Left lung (tissue), 10 donors: ENCODE measurements around the gene ZYX. TPM values are rescaled to one million over a fixed set of nuclear protein-coding genes. Genes with fewer than 3 reads are reported as not detected.
"Not testable (repeated sequence)": the region's sequence is repeated elsewhere in the genome, so short reads cannot be mapped to it uniquely, and the experiment has no call there.

Source experiments
- ATAC-seq: fragments of 200-7000 bp; cut with Tn5 transposase; one replicate; pipeline ENCODE4 v1.9.1; 2020; ENCODE audit warnings: moderate library complexity
- DNase-seq, 4 donors: peaks; one replicate each; pipeline ENCODE4 v3.0.0-alpha.2; 2013 to 2020
- H3K27ac ChIP-seq, 2 donors: fragments of 200-600 bp; sonication (generic) in 1 of 2; one replicate each; pipeline versions ENCODE4 v1.5.0 to v1.8.0; 2020 to 2021
- H3K27me3 ChIP-seq, 2 donors: fragments of 200-600 bp; sonication (generic) in 1 of 2; one replicate each; pipeline versions ENCODE4 v1.5.0 to v1.8.0; 2020 to 2021
- H3K36me3 ChIP-seq, 2 donors: fragments of 200-600 bp; sonication (generic) in 1 of 2; one replicate each; pipeline versions ENCODE4 v1.5.0 to v1.8.0; 2020 to 2021
- H3K4me1 ChIP-seq, 2 donors: fragments of 200-600 bp; one replicate each; pipeline ENCODE4 v1.8.0; 2021
- H3K4me3 ChIP-seq, 2 donors: fragments of 200-600 bp; sonication (generic) in 1 of 2; one replicate each; pipeline versions ENCODE4 v1.5.0 to v1.8.0; 2020 to 2021; ENCODE audit warnings: mild to moderate bottlenecking in 1 of 2
- H3K9me3 ChIP-seq, 2 donors: fragments of 200-600 bp; sonication (generic) in 1 of 2; one replicate each; pipeline versions ENCODE4 v1.5.0 to v1.8.0; 2020 to 2021
- intact Hi-C, 2 donors: fragments of 100-400 bp; cut with DNase I; formaldehyde crosslinking; loops; one replicate each; pipeline versions ENCODE4 v1.11.2 to v1.14.2; 2022
- polyA plus RNA-seq, 6 donors: library from polyadenylated mRNA; unstranded; fragments of 120-200 nt; gene quantifications; one replicate each; pipeline ENCODE4 v1.2.1, GENCODE V29; 2013; ENCODE audit not compliant: insufficient read length in 6 of 6
- total RNA-seq, 2 donors: library from RNA; stranded (reverse); fragmentation: NEBNext Ultra II Directional; extraction: Animal tissue kit (Norgen Biotek cat#: 25700); gene quantifications; one replicate each; pipeline ENCODE4 v1.2.1, GENCODE V29; 2021
- TF ChIP-seq, protein P1 (sequence below), 2 donors: fragments of 200-600 bp; sonication (generic) in 1 of 2; IDR thresholded peaks; one replicate each; pipeline versions ENCODE4 v1.5.0 to v1.8.0; 2021; ENCODE audit warnings: antibody characterized with exemption in 2 of 2
- donor health status: DM: no; HTN: yes; CAD: no.
- donor health status: DM: no; HTN: no; CAD: no.

The ZYX gene
- total and polyA plus RNA-seq, 8 donors: 117 to 307 (median 182) TPM

DNA sequence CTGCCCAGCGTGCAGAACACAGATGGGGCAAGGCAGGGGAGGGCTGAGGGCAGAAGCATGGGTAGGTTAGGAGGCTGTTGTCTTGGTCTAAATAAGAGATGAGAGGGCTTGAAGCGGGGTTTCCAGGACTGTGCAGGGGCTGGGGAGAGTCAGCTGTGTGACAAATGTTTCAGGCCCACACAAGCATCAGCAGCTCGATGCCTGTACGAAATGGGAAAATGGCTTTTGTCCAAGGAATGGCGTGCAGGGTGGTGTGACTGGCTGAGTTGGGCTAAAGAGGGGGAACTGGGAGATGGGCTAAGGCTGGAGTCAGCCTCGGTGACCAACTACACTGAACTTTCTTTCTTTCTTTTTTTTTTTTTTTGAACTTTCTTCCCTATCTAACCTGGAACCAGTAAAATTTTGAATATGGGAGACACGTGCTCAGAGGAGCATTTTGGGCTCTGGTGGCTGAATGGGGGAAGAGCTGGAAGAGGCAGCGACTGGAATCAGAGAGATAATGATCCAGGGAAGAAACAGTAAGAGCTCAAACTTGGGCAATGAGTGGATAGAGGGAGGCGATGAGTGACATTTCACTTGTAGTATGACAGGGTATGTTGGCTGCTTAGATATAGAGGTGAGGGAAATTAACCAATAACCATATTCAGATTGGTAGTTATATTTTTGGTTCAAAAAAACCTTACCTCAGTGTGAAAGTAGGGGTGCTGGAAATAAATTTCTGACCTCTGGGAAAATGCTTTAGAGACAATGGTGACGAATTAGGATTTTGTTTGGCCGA lies 37.7 kb downstream of the ZYX start:
- TF ChIP-seq, protein P1, sequence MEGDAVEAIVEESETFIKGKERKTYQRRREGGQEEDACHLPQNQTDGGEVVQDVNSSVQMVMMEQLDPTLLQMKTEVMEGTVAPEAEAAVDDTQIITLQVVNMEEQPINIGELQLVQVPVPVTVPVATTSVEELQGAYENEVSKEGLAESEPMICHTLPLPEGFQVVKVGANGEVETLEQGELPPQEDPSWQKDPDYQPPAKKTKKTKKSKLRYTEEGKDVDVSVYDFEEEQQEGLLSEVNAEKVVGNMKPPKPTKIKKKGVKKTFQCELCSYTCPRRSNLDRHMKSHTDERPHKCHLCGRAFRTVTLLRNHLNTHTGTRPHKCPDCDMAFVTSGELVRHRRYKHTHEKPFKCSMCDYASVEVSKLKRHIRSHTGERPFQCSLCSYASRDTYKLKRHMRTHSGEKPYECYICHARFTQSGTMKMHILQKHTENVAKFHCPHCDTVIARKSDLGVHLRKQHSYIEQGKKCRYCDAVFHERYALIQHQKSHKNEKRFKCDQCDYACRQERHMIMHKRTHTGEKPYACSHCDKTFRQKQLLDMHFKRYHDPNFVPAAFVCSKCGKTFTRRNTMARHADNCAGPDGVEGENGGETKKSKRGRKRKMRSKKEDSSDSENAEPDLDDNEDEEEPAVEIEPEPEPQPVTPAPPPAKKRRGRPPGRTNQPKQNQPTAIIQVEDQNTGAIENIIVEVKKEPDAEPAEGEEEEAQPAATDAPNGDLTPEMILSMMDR (IDR thresholded peaks at IDR 0.05): no peak
- Histone ChIP-seq H3K27me3 (no peaks in the 10 kb centered on the region), H3K36me3 (no peaks in the 10 kb centered on the region), H3K9me3 (peaks cover 0 to 3% of the 10 kb centered on the region in 2 donors), H3K27ac (no peak overlapping the region), H3K4me1 (peaks cover 0 to 17% of the 10 kb centered on the region in 2 donors), H3K4me3 (no peak overlapping the region)
- no peak for DNase-seq
- ATAC-seq: no peak
- intact Hi-C loops: loop anchor here in 1 of 2 donors (5.0 kb wide), 1 partner anchor 182 kb away; no protein-coding TSS in a partner anchor

DNA sequence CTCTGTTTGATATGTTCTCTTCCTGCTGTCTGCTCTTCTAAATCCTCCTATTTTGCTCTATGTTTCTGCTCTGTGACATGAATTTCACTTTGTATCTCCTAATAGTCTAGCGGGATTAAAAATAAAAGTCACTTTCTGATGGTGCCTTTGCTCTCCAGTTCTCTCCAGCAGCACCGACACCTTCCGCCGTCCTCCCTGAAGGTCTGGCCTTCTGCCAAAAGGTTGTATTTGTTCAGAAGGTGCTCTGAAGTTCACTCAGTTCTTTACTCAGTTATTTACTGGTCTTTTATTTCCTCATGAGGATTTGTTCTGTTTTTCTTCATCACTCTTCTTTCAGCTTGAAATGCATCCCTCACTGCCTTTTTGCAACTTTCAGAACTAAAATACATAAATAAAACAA lies 38.7 kb downstream of the ZYX start:
- Histone ChIP-seq H3K36me3 (no peaks in the 10 kb centered on the region), H3K9me3 (peaks cover 0 to 3% of the 10 kb centered on the region in 2 donors), H3K4me3 (no peak overlapping the region), H3K27ac (no peak overlapping the region), H3K4me1 (peaks cover 0 to 17% of the 10 kb centered on the region in 2 donors), H3K27me3 (no peaks in the 10 kb centered on the region)
- no peak for DNase-seq
- TF ChIP-seq, protein P1 (IDR thresholded peaks at IDR 0.05): no peak
- intact Hi-C loops: loop anchor here in 1 of 2 donors (5.0 kb wide), 1 partner anchor 183 kb away; no protein-coding TSS in a partner anchor
- ATAC-seq: no peak

DNA sequence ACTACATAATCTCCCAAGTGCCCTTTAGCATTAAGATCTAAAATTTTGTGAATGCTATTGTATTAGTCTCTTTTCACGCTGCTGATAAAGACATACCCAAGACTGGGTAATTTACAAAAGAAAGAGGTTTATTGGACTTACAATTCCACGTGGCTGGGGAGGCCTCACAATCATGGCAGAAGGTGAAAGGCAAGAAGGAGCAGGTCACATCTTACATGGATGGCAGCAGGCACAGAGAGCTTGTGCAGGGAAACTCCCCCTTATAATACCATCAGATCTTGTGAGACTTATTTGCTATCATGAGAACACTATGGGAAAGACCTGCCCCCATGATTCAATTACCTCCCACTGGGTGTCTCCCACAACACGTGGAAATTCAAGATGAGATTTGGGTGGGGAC lies 39.5 kb downstream of the ZYX start:
- H3K9me3 ChIP-seq, H3K36me3 ChIP-seq, H3K4me3 ChIP-seq, ATAC-seq, DNase-seq, intact Hi-C loops, H3K27me3 ChIP-seq, H3K27ac ChIP-seq: not testable (repeated sequence)
- peaks cover 0 to 10% of the 10 kb centered on the region in 2 donors for H3K4me1 ChIP-seq

DNA sequence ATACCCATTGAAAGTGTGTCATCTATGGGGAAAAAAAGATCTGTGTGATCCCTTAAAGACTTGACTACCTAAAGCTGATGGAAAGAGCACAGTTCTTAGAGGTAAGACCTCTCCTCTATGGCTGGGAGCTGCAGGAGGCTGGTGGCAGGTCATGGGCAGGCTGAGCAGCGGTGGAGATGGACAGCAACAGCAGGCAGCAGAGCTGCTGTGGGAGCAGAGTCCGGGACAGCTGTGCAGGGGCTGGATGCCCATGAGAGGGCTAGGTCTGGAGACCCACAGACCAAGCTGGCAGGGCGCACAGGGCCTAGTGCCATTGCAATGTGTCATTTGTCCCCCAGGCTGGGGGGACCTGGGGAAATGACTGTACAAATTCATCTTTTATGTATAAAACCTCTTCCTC lies 40.9 kb downstream of the ZYX start:
- H3K27ac ChIP-seq: no peak overlapping the region
- DNase-seq (no peak), ATAC-seq (no peak)
- TF ChIP-seq, protein P1 (IDR thresholded peaks at IDR 0.05): no peak
- no peaks in the 10 kb centered on the region for H3K36me3 ChIP-seq
- H3K4me3 ChIP-seq: no peak overlapping the region
- H3K27me3 ChIP-seq: no peaks in the 10 kb centered on the region
- no peaks in the 10 kb centered on the region for H3K4me1 ChIP-seq
- intact Hi-C loops: no loop called here
- H3K9me3 ChIP-seq: peaks cover 0 to 3% of the 10 kb centered on the region in 2 donors

DNA sequence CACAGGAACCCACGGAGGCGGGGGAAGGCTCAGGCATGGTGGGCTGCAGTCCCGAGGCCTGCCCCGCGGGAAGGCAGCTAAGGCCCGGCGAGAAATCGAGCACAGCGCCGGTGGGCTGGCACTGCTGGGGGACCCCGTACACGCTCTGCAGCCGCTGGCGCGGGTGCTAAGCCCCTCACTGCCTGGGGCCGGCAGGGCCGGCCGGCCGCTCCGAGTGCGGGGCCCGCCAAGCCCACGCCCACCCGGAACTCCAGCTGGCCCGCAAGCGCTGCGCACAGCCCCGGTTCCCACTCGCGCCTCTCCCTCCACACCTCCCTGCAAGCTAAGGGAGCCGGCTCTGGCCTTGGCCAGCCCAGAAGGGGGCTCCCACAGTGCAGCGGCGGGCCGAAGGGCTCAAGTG lies 43.3 kb downstream of the ZYX start:
- intact Hi-C loops, DNase-seq, H3K4me1 ChIP-seq, H3K36me3 ChIP-seq, H3K9me3 ChIP-seq, H3K27ac ChIP-seq, H3K27me3 ChIP-seq, H3K4me3 ChIP-seq, ATAC-seq: not testable (repeated sequence)

DNA sequence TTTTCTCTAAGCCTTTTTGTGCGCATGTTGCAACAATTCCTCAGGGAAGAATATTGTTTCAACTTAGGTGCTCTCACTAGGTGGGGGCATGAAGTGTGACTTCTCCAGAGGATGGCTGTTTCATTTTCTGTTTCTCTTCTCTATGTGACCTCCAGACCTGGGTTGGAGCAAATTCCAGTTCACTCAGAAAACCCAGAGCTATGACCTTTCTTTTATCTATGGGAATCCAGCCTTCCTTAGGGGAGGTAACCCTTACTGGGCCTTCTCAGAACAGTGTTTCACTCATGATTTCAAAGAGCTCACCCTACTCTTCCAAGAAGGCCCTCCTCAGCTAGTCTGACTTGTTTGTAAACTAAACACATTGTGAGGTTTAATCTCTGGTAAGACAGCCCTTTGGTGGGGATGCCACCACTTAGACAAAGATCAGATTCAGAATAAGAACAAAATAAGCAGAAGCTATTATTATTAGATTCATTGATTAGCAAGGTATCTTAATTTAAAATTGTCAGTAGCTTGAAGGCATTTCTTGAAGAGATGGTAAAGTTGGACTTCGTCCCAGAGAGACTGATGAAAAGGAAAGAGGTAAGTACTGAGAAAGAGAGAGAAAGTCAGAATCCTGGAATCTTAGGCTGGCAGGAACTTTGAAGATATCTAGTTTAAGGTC lies 45.5 kb downstream of the ZYX start:
- DNase-seq: no peak
- ATAC-seq: no peak
- peaks cover 0 to 6% of the 10 kb centered on the region in 2 donors for H3K4me1 ChIP-seq
- no peaks in the 10 kb centered on the region for H3K36me3 ChIP-seq
- no peak overlapping the region for H3K4me3 ChIP-seq
- no peaks in the 10 kb centered on the region for H3K27me3 ChIP-seq
- H3K9me3 ChIP-seq: no peaks in the 10 kb centered on the region
- intact Hi-C loops: no loop called here
- TF ChIP-seq, protein P1 (IDR thresholded peaks at IDR 0.05): no peak
- no peak overlapping the region for H3K27ac ChIP-seq
